GM23338 (cell line): ENCODE data around the gene TRIM71. TPM values are rescaled to one million over a fixed set of nuclear protein-coding genes. Genes with fewer than 3 reads are reported as not detected.
"Not testable (repeated sequence)": the region's sequence is repeated elsewhere in the genome, so short reads cannot be mapped to it uniquely, and the experiment has no call there.

Experiments used
- ATAC-seq: fragments of 200-7000 bp; cut with Tn5 transposase; 3 replicates; pipeline ENCODE4 v1.9.1; 2020
- DNase-seq: peaks from one replicate; pipeline ENCODE4 v3.0.0-alpha.2; 2015; ENCODE audit warnings: low spot score
- H2AFZ ChIP-seq: fragments of 200-600 bp; sonication (generic); 2 replicates; pipeline ENCODE4 v1.8.0; 2016; ENCODE audit warnings: antibody characterized with exemption, mild to moderate bottlenecking, moderate library complexity
- H3F3A ChIP-seq: fragments of 200-600 bp; sonication (generic); replicated peaks from 2 replicates; pipeline ENCODE4 v1.8.0; 2017; ENCODE audit warnings: antibody characterized with exemption, mixed run types, low read depth
- H3K27ac ChIP-seq: fragments of 200-600 bp; sonication (generic); 2 replicates; pipeline ENCODE4 v1.6.1; 2016; ENCODE audit warnings: low read depth
- H3K27me3 ChIP-seq: fragments of 200-600 bp; sonication (generic); 2 replicates; pipeline ENCODE4 v1.8.0; 2016; ENCODE audit warnings: mild to moderate bottlenecking, mixed run types, moderate library complexity; ENCODE audit not compliant: insufficient read depth
- H3K36me3 ChIP-seq: fragments of 200-600 bp; sonication (generic); 2 replicates; pipeline ENCODE4 v1.8.0; 2016; ENCODE audit warnings: mild to moderate bottlenecking; ENCODE audit not compliant: insufficient read depth
- H3K4me1 ChIP-seq: fragments of 200-600 bp; sonication (generic); 2 replicates; pipeline ENCODE4 v1.8.0; 2016; ENCODE audit warnings: mild to moderate bottlenecking, moderate library complexity; ENCODE audit not compliant: insufficient read depth
- H3K4me2 ChIP-seq: fragments of 200-600 bp; sonication (generic); 2 replicates; pipeline ENCODE4 v1.7.1; 2017; ENCODE audit warnings: mixed run types
- H3K4me3 ChIP-seq: fragments of 200-600 bp; sonication (generic); 2 replicates; pipeline ENCODE4 v1.6.1; 2016; ENCODE audit warnings: mixed run types
- H3K79me2 ChIP-seq: fragments of 200-600 bp; sonication (generic); replicated peaks from 2 replicates; pipeline ENCODE4 v1.8.0; 2017; ENCODE audit warnings: mild to moderate bottlenecking; ENCODE audit not compliant: insufficient read depth
- H3K9me2 ChIP-seq: fragments of 200-600 bp; sonication (generic); 2 replicates; pipeline ENCODE4 v1.8.0; 2017; ENCODE audit not compliant: insufficient read depth
- H4K20me1 ChIP-seq: fragments of 200-600 bp; sonication (generic); replicated peaks from 2 replicates; pipeline ENCODE4 v1.8.0; 2017; ENCODE audit warnings: mild to moderate bottlenecking; ENCODE audit not compliant: insufficient read depth
- H3K27ac Mint-ChIP-seq: 2 replicates; pipeline ENCODE4 v1.8.0; 2020; ENCODE audit warnings: inconsistent platforms, mild to moderate bottlenecking, moderate library complexity, mixed read lengths
- H3K27me3 Mint-ChIP-seq: 3 replicates; pipeline ENCODE4 v1.8.0; 2022; ENCODE audit warnings: low read depth, mild to moderate bottlenecking, moderate library complexity, mixed read lengths, inconsistent platforms; ENCODE audit not compliant: insufficient read depth, poor library complexity
- H3K36me3 Mint-ChIP-seq: 3 replicates; pipeline ENCODE4 v1.8.0; 2021; ENCODE audit warnings: low read depth, mild to moderate bottlenecking, inconsistent platforms, moderate library complexity, mixed read lengths
- H3K4me1 Mint-ChIP-seq: 3 replicates; pipeline ENCODE4 v1.8.0; 2020; ENCODE audit warnings: mild to moderate bottlenecking, inconsistent platforms, mixed read lengths
- H3K4me3 Mint-ChIP-seq: 3 replicates; pipeline ENCODE4 v1.8.0; 2021; ENCODE audit warnings: moderate library complexity, mild to moderate bottlenecking, inconsistent platforms, mixed read lengths
- H3K9me3 Mint-ChIP-seq: 3 replicates; pipeline ENCODE4 v1.8.0; 2020; ENCODE audit warnings: moderate library complexity, mild to moderate bottlenecking, inconsistent platforms, mixed read lengths
- ETS1 ChIP-seq: IDR thresholded peaks from 2 replicates; pipeline ENCODE4 v1.6.1; 2016; ENCODE audit warnings: antibody characterized with exemption
- ZNF462 ChIP-seq: fragments of 250-450 bp; sonication (Bioruptor Pico); IDR thresholded peaks from 2 replicates; pipeline ENCODE4 v1.5.0; 2020; ENCODE audit warnings: mild to moderate bottlenecking, moderate library complexity
- polyA plus RNA-seq: library from polyadenylated mRNA; unstranded; fragments of >200 nt; fragmentation: Nextera tagmentation; extraction: Ambion mirVana; gene quantifications from 2 replicates; pipeline ENCODE4 v1.2.1, GENCODE V29; 2016
- total RNA-seq: library from RNA; depleted of rRNA; stranded (reverse); fragments of >200 nt; shearing (Covaris generic); gene quantifications from 2 replicates; pipeline ENCODE4 v1.2.3, GENCODE V29; 2014

TRIM71 gene
- total and polyA plus RNA-seq, 2 experiments from 2014 or later: 71.5 to 346 TPM

DNA sequence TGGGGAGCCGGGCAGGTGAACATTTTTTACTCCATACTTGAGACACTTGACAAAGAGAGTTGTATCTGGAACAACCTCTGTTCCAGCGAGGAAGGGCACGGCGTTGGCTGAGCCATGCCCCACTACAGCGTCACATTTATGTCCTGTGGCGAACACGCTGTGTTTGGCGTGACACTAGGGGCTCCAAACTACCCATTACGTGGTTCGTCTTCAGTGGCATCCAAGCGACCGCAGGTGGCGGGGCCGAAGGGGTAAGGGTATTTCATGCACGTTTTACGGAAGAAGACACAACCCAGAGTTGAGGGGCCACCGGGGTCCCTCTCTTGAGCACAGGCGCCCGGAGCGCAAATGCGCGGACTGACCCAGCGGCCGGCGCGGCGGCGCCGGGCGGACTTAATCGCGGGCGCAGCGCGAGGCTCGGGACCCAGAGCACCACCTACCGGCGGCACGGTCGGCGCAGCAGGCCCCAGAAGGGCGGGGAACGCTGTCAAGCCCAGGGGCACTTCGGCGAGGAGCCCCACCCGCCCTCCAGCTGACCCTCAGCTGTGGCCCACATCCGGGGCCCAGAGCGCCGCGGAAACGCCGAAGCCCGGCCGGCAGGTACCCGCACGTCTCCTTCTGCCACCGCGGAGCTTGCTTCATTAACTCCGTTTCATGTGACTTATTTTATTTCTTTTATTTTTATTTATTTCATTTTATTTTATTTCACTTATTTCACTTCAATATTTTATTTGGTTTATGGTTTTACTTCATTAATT, 36.4 kb upstream of the TRIM71 start (continued):
- TF ChIP-seq ETS1 (0 out of 2 replicates have a peak, but pooled peaks have one; percentile 34), ZNF462 (CRISPR knock-in tag) (no peak)

DNA sequence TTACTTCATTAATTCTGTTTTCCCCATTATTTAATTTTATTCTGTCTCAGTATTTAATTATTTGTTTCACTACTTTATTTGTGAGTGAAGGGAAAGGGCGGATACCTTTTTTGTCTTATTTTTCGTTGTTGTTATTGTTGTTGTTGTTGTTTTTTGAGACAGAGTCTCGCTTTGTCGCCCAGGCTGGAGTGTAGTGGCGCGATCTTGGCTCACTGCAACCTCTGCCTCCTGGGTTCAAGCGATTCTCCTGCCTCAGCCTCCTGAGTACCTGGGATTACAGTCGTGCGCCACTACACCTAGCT, 35.9 kb upstream of the TRIM71 start:
- Mint-ChIP-seq H3K4me3 (peak overlapping the region; percentile 67), H3K27ac (peak overlapping the region; percentile 5), H3K4me1 (peaks cover 51% of the 10 kb centered on the region), H3K27me3 (peaks cover 22% of the 10 kb centered on the region), H3K36me3 (peaks cover 16% of the 10 kb centered on the region)
- Histone ChIP-seq H3F3A (peaks cover 35% of the 10 kb centered on the region), H3K4me1 (peaks cover 39% of the 10 kb centered on the region), H3K79me2 (peaks cover 58% of the 10 kb centered on the region), H3K4me3 (peak overlapping the region; percentile 72), H3K27ac (peak overlapping the region; percentile 88), H3K4me2 (peak overlapping the region; percentile 94)
- H3K27me3 ChIP-seq, H3K9me3 Mint-ChIP-seq, DNase-seq, H3K9me2 ChIP-seq, H2AFZ ChIP-seq, H3K36me3 ChIP-seq, H4K20me1 ChIP-seq, ATAC-seq: not testable (repeated sequence)
